GM23338 (cell line): ENCODE data around the gene DOCK2. TPM values are rescaled to one million over a fixed set of nuclear protein-coding genes. Genes with fewer than 3 reads are reported as not detected.

ENCODE experiments used
- ATAC-seq: fragments of 200-7000 bp; cut with Tn5 transposase; 3 replicates; pipeline ENCODE4 v1.9.1; 2020
- DNase-seq: peaks from one replicate; pipeline ENCODE4 v3.0.0-alpha.2; 2015; ENCODE audit warnings: low spot score
- H2AFZ ChIP-seq: fragments of 200-600 bp; sonication (generic); 2 replicates; pipeline ENCODE4 v1.8.0; 2016; ENCODE audit warnings: antibody characterized with exemption, mild to moderate bottlenecking, moderate library complexity
- H3F3A ChIP-seq: fragments of 200-600 bp; sonication (generic); replicated peaks from 2 replicates; pipeline ENCODE4 v1.8.0; 2017; ENCODE audit warnings: antibody characterized with exemption, mixed run types, low read depth
- H3K27ac ChIP-seq: fragments of 200-600 bp; sonication (generic); 2 replicates; pipeline ENCODE4 v1.6.1; 2016; ENCODE audit warnings: low read depth
- H3K27me3 ChIP-seq: fragments of 200-600 bp; sonication (generic); 2 replicates; pipeline ENCODE4 v1.8.0; 2016; ENCODE audit warnings: mild to moderate bottlenecking, mixed run types, moderate library complexity; ENCODE audit not compliant: insufficient read depth
- H3K36me3 ChIP-seq: fragments of 200-600 bp; sonication (generic); 2 replicates; pipeline ENCODE4 v1.8.0; 2016; ENCODE audit warnings: mild to moderate bottlenecking; ENCODE audit not compliant: insufficient read depth
- H3K4me1 ChIP-seq: fragments of 200-600 bp; sonication (generic); 2 replicates; pipeline ENCODE4 v1.8.0; 2016; ENCODE audit warnings: mild to moderate bottlenecking, moderate library complexity; ENCODE audit not compliant: insufficient read depth
- H3K4me2 ChIP-seq: fragments of 200-600 bp; sonication (generic); 2 replicates; pipeline ENCODE4 v1.7.1; 2017; ENCODE audit warnings: mixed run types
- H3K4me3 ChIP-seq: fragments of 200-600 bp; sonication (generic); 2 replicates; pipeline ENCODE4 v1.6.1; 2016; ENCODE audit warnings: mixed run types
- H3K79me2 ChIP-seq: fragments of 200-600 bp; sonication (generic); replicated peaks from 2 replicates; pipeline ENCODE4 v1.8.0; 2017; ENCODE audit warnings: mild to moderate bottlenecking; ENCODE audit not compliant: insufficient read depth
- H3K9me2 ChIP-seq: fragments of 200-600 bp; sonication (generic); 2 replicates; pipeline ENCODE4 v1.8.0; 2017; ENCODE audit not compliant: insufficient read depth
- H4K20me1 ChIP-seq: fragments of 200-600 bp; sonication (generic); replicated peaks from 2 replicates; pipeline ENCODE4 v1.8.0; 2017; ENCODE audit warnings: mild to moderate bottlenecking; ENCODE audit not compliant: insufficient read depth
- H3K27ac Mint-ChIP-seq: 2 replicates; pipeline ENCODE4 v1.8.0; 2020; ENCODE audit warnings: inconsistent platforms, mild to moderate bottlenecking, moderate library complexity, mixed read lengths
- H3K27me3 Mint-ChIP-seq: 3 replicates; pipeline ENCODE4 v1.8.0; 2022; ENCODE audit warnings: low read depth, mild to moderate bottlenecking, moderate library complexity, mixed read lengths, inconsistent platforms; ENCODE audit not compliant: insufficient read depth, poor library complexity
- H3K36me3 Mint-ChIP-seq: 3 replicates; pipeline ENCODE4 v1.8.0; 2021; ENCODE audit warnings: low read depth, mild to moderate bottlenecking, inconsistent platforms, moderate library complexity, mixed read lengths
- H3K4me1 Mint-ChIP-seq: 3 replicates; pipeline ENCODE4 v1.8.0; 2020; ENCODE audit warnings: mild to moderate bottlenecking, inconsistent platforms, mixed read lengths
- H3K4me3 Mint-ChIP-seq: 3 replicates; pipeline ENCODE4 v1.8.0; 2021; ENCODE audit warnings: moderate library complexity, mild to moderate bottlenecking, inconsistent platforms, mixed read lengths
- H3K9me3 Mint-ChIP-seq: 3 replicates; pipeline ENCODE4 v1.8.0; 2020; ENCODE audit warnings: moderate library complexity, mild to moderate bottlenecking, inconsistent platforms, mixed read lengths
- CREB1 ChIP-seq: fragments of 250-450 bp; sonication (Bioruptor Pico); IDR thresholded peaks from 2 replicates; pipeline ENCODE4 v1.5.0; 2020; ENCODE audit warnings: low read depth, mild to moderate bottlenecking, moderate library complexity
- CTCF ChIP-seq, 2 experiments: fragments of 200-600 bp in 1 of 2; sonication (generic) in 1 of 2; conservative IDR thresholded peaks; 2 replicates each; pipeline versions ENCODE4 v1.5.1 to v1.6.1; 2016 to 2017; ENCODE audit warnings: antibody characterized with exemption in 2 of 2, low read depth in 2 of 2, mild to moderate bottlenecking in 2 of 2, moderate library complexity in 1 of 2
- EZH2 ChIP-seq: fragments of 200-600 bp; sonication (generic); IDR thresholded peaks from one replicate; pipeline ENCODE4 v1.8.0; 2017; ENCODE audit warnings: antibody characterized with exemption, mild to moderate bottlenecking, low read depth; ENCODE audit not compliant: unreplicated experiment
- EZH2phosphoT487 ChIP-seq: fragments of 200-600 bp; sonication (generic); IDR thresholded peaks from one replicate; pipeline ENCODE4 v1.8.1; 2018; ENCODE audit warnings: antibody characterized with exemption; ENCODE audit not compliant: unreplicated experiment
- JUNB ChIP-seq: IDR thresholded peaks from one replicate; pipeline ENCODE4 v1.6.1; 2016; ENCODE audit warnings: antibody characterized with exemption; ENCODE audit not compliant: unreplicated experiment
- POLR2AphosphoS5 ChIP-seq: IDR thresholded peaks from 2 replicates; pipeline ENCODE4 v1.6.1; 2016; ENCODE audit warnings: antibody characterized with exemption, low read depth
- ZNF114 ChIP-seq: fragments of 250-450 bp; sonication (Bioruptor Pico); IDR thresholded peaks from 2 replicates; pipeline ENCODE4 v1.5.0; 2020; ENCODE audit warnings: mild to moderate bottlenecking, moderate library complexity
- ZNF331 ChIP-seq: fragments of 250-450 bp; sonication (Bioruptor Pico); IDR thresholded peaks from 2 replicates; pipeline ENCODE4 v1.5.0; 2020; ENCODE audit warnings: low read depth, mild to moderate bottlenecking, moderate library complexity
- ZNF462 ChIP-seq: fragments of 250-450 bp; sonication (Bioruptor Pico); IDR thresholded peaks from 2 replicates; pipeline ENCODE4 v1.5.0; 2020; ENCODE audit warnings: mild to moderate bottlenecking, moderate library complexity
- polyA plus RNA-seq: library from polyadenylated mRNA; unstranded; fragments of >200 nt; fragmentation: Nextera tagmentation; extraction: Ambion mirVana; gene quantifications from 2 replicates; pipeline ENCODE4 v1.2.1, GENCODE V29; 2016
- total RNA-seq: library from RNA; depleted of rRNA; stranded (reverse); fragments of >200 nt; shearing (Covaris generic); gene quantifications from 2 replicates; pipeline ENCODE4 v1.2.3, GENCODE V29; 2014

The DOCK2 gene
- total and polyA plus RNA-seq, 2 experiments from 2014 or later: 3.7 to 9.4 TPM

- TF ChIP-seq CREB1 (CRISPR knock-in tag): no peak
- Mint-ChIP-seq H3K9me3 (no peaks in the 10 kb centered on the region), H3K4me3 (no peak overlapping the region), H3K27ac (no peak overlapping the region), H3K36me3 (no peaks in the 10 kb centered on the region), H3K4me1 (no peaks in the 10 kb centered on the region; the same call in 2 of the 3 replicates), H3K27me3 (no peaks in the 10 kb centered on the region)
- no peaks in the 10 kb centered on the region for H3K4me1 ChIP-seq
- H3F3A ChIP-seq: no peaks in the 10 kb centered on the region
- DNase-seq (no peak), ATAC-seq (no peak)
- no peaks in the 10 kb centered on the region for H3K9me2 ChIP-seq
- H3K4me2 ChIP-seq: no peak overlapping the region
- H2AFZ ChIP-seq: no peak overlapping the region
- no peaks in the 10 kb centered on the region for H3K36me3 ChIP-seq
- H3K4me3 ChIP-seq: no peak overlapping the region
- H3K79me2 ChIP-seq: no peaks in the 10 kb centered on the region
- no peak overlapping the region for H3K27ac ChIP-seq
- H3K27me3 ChIP-seq: no peaks in the 10 kb centered on the region
- H4K20me1 ChIP-seq: no peaks in the 10 kb centered on the region
Measured at GRCh38 chr5:169694091-169694625, 57.1 kb downstream of the DOCK2 start.

GRCh38 chr5:169695025-169695625 is 58.0 kb downstream of the DOCK2 start:
- Histone ChIP-seq H4K20me1 (no peaks in the 10 kb centered on the region), H3K4me3 (no peak overlapping the region), H3K4me1 (no peaks in the 10 kb centered on the region), H3K4me2 (no peak overlapping the region), H3F3A (no peaks in the 10 kb centered on the region), H3K27ac (no peak overlapping the region), H3K36me3 (no peaks in the 10 kb centered on the region), H3K9me2 (no peaks in the 10 kb centered on the region), H3K79me2 (no peaks in the 10 kb centered on the region), H3K27me3 (no peaks in the 10 kb centered on the region), H2AFZ (no peak overlapping the region)
- H3K4me3 Mint-ChIP-seq: no peak overlapping the region
- no peaks in the 10 kb centered on the region for H3K36me3 Mint-ChIP-seq
- H3K4me1 Mint-ChIP-seq: no peaks in the 10 kb centered on the region; the same call in 2 of the 3 replicates
- no peak for DNase-seq
- TF ChIP-seq ZNF462 (CRISPR knock-in tag) (no peak), POLR2AphosphoS5 (no peak), CREB1 (CRISPR knock-in tag) (no peak), CTCF (conservative IDR thresholded peaks at IDR 0.05; ENCODE audit: low read depth in 2 of 2) (no peak), ZNF331 (no peak), ZNF114 (CRISPR knock-in tag) (no peak), JUNB (no peak), EZH2phosphoT487 (no peak), EZH2 (no peak)
- H3K27ac Mint-ChIP-seq: no peak overlapping the region
- H3K9me3 Mint-ChIP-seq: no peaks in the 10 kb centered on the region
- no peaks in the 10 kb centered on the region for H3K27me3 Mint-ChIP-seq
- no peak for ATAC-seq
